ENCODE data around the gene NCBP3.
"Not testable (repeated sequence)": the region's sequence is repeated elsewhere in the genome, so short reads cannot be mapped to it uniquely, and the experiment has no call there.

Gene NCBP3

DNA sequence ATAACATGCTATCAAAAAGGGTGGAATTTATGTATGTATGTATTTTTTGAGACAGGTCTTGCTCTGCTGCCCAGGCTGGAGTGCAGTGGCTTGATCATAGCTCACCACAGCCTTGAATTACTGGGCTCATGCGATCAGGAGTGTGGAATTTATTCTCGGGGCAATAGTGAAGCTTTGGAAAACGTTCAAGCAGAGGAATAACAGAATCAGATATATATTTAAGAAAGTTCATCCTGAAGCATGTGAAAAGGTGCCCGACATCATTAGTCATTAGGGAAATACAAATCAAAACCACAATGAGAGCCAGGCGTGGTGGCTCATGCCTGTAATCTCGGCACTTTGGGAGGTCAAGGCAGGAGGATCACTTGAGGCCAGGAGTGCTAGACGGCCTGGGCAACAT lies 37.3 kb downstream of the NCBP3 start:
- DNase-seq, result no peak

DNA sequence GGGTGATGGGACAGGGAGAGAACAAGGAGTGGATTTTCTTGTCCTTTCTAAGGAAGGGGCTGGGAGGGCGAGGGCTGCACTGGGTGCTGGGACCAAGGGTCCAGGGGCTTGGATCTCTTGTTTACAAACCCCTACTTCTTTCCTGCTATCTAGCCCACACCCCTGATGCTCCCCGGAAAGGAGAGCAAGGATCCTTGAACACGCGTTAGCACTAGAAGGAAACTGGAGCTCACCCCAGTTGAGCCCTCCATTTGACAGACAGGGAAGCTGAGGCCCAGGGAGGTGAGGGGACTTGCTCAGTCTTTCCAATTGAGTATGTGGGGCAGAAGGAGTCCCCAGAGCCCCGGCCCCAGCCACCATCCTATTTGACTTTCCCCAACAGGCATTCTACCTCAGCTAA lies 40.5 kb downstream of the NCBP3 start:
- no peak for DNase-seq

DNA sequence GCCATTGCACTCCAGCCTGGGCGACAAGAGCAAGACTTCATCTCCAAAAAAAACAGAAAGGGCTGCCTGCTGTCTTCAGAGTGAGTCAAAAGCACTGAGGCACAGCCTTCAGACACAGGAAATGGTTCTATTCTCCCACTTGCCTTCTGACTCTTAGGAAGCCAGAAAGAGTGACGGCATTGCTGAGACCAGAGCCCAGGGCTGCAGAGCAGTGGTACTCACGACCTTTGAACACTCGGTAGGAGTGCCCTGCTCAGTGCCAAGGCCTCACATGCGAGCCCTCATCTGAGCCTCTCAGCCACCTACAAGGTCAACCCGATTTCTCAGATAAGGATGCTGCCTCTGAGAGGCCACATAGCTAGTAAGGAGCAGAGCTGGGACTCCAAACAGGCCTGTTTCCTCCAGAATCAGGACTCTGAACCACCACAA lies 41.5 kb downstream of the NCBP3 start:
- DNase-seq, result no peak

DNA sequence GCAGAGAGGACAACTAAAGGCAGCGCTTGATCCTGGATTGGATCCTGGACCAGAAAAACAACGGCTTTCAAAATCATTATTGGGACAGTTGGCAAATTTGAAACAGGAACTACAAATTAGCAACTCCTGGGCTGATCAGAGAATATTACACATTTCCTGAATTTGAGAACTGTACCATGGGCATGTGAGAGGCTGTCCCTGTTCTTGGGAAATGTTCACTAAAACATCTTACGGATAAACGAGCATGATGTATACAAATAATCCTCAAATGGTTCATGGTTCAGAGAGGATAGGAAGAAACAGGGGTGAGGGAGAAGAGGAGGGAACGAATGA lies 42.8 kb downstream of the NCBP3 start:
- no peak for DNase-seq

DNA sequence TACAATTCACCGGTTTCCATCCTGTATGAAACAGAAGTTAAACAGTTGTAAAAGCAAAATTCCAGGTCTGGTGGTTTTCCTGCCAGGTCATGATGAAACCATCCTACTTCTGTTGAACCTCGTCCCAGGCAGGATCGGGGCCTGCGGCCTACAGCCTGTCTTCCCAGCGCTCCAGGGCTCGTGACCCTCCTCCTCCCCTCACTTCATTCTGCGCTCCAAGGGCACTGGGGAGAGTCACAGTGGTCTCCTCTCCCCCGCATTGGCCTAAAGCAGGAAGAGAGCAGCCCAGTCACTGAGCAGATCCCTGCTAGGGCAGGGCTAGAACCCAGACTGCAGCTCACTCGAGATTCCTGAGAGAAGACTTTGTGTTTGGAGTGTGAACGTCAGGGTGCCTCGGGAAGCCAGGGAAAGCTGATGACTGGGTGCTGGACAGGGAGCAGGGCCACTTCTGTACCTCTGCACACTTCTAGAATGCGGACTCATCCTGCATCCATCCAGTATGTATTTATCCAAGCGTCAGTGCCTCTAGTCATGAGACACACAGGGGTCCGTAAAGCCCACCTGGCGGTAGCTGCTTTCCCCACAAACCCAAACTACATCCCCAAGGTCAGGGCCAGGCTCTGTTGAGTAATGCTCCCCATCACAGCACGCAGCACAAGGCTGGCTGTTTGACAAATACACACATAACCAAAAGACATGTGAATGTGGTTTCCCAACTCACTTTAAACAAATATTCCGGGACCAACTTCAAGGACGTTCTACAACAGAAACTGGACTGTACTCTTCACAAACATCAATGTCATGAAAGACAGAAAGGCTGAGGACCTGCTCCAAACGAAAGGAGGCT lies 43.4 kb downstream of the NCBP3 start:
- no peak for DNase-seq

DNA sequence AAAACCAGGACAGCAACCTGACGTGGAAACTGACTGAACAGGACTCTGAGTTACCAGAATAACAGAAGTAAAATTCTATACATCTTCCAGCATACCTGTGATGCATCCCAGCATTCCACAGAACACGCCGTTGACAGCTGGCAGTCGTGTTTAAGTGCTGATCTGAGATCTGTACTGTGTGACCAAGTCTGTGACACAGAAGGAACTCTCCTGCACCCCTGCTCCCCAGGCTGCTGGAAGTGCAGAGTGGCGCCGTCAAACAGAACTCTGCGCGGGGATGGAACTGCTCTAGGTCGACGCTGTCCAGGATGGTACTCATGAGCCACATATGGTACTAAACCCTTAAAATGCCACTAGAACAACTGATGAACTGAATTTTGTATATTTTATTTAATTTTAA lies 44.3 kb downstream of the NCBP3 start:
- no peak for DNase-seq

DNA sequence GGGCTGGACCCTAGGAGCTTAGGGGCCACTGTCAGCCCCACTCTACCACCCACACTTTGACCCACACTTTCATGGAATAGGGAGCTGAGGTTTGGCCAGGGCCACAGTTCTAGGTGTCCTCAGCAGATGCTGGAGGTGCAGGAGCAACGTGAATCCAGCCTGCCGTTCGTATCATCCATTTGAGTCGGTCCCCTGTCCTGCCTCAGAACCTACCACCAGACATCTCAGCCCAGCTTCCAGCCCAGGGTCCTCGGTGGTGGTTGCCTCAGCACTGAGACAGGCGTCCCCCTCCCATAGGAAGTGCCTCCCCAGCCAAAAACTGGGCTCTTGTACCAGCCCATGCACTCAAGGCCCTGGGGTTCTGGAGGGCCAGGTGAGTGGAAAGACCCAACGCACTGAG lies 44.7 kb downstream of the NCBP3 start:
- no peak for DNase-seq

DNA sequence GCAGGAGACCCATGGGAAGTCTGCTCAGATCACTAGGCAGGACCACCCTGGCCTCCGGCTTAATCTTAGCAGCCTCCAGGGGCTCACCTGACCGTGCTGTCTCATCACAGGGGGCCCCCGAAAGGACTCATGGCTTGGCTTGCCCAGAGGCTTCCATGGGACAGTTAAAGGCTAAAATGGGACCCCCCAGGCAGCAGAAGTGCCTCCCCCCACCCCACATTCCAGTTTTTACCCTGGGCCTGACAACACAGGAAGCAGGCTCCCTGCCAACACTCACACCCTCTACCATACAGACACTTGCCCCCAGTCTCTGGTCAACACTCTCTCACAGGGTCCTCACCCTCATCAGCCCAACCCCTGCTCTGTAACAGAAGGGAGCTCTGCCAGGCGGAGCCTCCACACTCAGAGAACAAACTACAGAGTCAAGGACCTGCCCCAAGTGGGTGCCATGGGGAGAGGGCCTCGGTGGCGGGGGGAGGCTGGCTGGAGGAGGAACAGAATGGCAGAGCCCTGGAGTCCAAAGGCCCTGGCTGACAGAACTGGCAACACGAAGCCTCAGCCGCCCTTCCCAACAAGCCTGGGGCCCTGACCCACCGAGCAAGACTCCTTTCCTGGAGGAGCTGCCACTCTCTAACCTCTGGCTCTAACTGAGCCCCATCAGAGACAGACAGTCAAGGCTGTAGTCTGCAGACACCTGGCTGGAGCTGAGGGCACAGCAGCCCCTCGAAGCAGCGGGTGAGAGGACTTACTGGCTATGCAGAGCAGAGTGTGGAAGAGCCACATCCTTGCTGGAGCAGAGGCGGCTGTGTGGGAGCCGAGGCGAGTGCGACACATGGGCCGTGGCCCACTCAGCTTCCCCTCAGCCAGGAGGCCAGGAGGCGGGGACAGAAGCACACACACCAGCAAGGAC lies 45.4 kb downstream of the NCBP3 start, which contains the start of gene ITGAE:
TSS of gene ITGAE (minus strand) at position 827 of the 910 bp plus-strand sequence. CDS start at position 783, 44 bp downstream.
- no peak for DNase-seq

DNA sequence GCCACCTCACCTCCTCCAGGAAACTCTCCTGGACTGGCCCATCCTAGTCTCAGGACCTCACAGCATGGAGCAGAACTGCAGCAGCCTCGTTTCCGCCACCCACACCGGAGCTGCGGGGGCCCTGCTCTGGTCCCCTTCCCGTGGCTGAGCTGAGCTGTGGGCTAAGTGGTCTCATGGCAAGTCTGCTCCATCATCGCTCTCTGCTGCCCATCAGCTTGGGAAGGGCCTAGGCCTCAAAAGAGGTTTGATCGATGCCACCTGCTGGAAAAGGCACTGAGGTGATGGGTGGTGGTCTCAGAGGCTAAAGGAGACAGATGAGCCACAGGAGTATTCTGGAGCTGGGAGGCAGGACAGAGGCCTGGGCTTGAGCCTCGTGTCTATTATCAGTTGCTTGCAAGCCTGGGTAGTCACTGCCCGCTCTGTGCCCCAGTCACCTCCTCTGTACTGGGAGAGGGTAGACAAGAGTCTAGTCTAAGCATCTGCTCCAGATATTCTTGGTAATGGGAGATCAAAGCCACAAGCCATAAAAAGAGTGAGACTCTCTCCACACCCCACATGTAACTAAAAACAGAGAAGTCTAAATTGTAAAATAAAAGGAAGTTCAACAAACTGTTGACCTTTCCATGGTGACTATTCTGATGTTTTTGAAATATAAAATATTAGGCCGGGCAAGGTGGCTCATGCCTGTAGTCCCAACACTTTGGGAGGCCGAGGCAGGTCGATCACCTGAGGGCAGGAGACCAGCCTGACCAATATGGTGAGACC lies 46.7 kb downstream of the NCBP3 start:
- DNase-seq, result peak; percentile 13

DNA sequence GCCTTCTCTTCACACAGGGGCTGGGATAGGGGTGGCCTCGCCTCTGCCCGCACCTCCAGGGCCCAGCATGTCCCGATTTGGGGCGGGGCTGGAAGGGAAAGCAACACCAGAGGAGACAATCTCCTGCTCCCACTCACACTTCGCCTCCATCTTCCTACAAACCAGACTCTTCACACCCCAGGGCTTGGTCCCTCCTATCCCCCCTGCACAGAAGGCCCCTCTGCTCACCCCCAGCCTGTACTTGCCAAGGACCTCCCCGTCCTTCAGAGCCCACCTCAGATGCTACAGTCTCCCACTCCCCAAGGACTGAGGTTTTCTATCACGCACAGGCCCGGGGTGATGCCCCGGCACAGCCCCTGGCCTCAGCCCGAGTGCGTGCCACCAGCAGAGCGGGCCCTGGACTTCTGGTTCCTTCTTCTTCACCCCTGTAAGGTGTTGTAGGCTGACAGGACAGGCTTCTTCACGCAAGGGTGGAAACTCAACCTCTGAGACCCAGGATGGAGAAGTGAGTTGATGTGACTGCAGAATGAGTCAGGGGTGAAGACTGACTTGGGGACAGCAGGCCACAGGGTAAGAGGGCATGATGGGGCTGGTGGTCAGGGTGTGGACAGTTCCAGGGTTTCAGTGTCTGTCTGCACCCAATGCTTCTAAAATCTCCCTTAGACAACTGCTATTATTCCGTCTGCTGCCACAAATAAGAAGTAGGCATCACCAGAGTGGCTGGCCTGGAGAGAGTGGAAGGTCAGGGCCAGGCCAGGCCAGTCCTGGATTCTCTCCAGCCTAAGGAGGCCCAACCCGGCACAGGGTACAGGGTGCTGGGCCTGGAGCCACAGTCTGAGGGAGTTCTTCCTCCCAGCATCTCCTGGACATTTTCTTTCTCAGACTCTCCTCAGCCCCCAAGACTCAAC lies 47.5 kb downstream of the NCBP3 start:
- no peak for DNase-seq

DNA sequence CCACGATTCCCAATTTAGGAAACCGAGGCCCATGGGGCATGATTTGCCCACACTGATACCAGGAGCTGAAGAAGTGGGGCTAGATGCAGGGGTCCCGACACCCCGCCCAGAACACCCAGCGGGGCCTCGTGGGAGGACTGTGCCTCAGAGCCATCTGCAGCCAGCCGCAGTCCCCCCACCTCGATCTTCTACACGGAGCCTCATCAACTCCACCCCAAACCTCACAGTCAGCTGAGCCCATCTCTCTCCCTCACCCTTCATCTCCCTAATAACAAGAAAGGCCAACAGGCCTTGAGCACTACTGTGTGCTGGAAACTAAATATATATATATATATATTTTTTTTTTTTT lies 49.2 kb downstream of the NCBP3 start:
- no peak for DNase-seq

DNA sequence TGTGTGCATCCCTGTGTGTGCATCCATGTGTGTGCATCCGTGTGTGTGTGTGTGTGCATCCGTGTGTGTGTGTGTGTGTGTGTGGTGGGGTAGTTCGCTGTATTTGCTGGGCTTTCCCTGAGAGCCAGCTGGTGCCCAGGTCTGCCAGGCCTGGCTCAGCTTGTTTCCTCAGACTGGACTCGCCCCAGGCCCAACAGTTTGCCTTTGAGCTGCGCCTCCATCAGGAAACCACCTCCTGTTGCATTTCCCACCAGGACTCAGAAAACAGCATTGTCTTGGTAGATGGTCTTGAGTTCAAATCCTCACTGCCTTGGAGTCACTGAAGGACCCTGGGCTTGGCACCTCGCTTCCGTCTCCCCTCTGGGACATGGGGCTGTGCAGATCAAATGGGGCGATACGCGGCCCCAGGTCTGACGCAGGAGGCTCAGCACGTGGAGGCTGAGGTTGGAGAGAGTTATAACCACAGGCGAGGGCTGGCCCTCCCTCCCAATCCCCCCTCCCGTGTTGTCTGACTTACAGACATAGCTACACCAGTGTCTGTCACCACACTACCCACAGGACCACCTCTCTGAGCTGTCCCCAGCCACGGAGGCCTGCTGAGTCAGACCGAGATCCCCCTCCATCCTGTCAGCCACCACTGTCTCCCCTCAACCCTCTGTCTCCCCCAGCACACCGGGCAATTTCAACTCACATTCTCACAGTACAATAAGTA lies 49.8 kb downstream of the NCBP3 start:
- DNase-seq, result peak; percentile 34

DNA sequence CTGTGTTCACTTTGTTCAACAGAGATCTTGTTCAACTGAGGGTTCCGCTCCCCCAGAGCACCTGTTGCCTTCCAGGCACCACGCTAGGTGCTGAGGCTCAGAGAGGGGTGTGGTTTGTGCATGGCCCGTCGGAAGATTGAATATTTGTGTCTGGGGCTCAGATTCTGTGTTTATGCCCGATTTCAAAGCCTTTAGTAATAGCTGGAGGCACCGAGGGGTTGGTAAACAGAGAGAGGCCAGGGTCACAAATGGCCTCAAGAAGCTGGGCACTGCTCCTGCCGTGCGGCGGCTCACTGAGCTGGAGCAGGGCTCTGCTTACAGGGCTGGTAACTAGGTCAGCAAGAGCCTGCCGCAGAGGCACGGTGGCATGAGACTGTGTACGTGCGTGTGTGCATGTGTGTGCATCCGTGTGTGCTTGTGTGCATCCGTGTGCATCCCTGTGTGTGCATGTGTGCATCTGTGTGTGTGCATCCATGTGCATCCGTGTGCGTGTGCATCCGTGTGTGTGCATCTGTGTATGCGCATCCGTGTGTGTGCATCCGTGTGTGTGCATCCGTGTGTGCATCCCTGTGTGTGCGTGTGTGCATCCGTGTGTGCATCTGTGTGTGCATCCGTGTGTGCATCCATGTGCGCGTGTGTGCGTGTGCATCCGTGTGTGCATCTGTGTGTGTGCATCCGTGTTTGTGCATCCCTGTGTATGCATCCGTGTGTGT lies 50.5 kb downstream of the NCBP3 start:
- no peak for DNase-seq

DNA sequence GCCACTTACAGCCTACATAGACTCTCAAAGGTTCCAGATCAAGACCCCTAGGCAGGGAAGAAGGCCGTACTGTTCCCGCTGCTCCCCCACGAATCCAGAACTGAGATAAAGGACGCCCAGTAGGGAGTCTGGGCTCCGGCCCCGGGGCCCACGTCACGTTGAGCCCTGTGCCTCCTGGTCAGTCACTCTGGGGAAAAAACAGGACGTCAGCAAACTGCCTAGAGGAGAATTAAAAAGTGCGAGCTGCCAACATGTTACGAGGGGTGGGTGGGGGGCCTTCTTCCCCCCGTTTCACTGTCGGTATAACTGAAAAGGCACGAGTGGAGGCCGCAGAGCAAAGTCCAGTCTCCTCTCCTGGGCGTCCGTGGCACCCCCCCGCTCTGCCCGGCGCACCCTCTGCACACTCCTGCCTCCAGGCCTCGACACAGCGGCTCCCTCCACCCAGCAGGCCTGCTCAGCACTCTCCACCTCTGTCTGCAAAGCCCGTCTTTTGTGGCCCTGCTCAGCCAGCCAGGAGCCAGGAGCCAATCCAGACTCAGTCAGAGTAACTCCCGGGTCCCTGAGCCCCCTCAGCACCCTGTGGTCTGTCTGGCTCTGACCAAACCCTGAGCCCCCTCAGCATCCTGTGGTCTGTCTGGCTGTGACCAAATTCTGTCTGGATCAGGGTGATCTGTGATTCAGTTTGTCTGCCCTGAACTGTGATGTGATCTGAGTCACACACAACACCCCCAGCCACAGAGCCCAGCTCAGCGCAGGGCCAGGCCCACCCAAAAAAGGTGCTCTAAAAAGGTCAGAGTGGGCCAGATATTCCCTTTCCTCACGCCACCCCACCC lies 51.3 kb downstream of the NCBP3 start:
- DNase-seq, result no peak

DNA sequence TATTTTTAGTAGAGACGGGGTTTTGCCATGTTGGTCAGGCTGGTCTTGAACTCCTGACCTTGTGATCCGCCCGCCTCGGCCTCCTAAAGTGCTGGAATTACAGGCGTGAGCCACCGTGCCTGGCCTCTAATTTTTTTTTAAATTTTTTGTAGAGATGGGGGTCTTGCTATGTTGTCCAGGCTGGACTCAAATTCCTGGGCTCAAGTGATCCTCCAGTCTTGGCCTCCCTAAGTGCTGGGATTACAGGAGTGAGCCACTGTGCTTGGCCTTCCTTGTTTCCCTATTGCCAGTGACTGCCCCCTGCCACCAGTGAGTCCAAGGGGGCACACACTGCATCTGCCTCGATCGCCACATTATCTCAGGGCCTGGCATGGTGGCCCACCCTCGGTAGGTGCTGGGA lies 51.9 kb downstream of the NCBP3 start:
- DNase-seq, result not testable (repeated sequence)

DNA sequence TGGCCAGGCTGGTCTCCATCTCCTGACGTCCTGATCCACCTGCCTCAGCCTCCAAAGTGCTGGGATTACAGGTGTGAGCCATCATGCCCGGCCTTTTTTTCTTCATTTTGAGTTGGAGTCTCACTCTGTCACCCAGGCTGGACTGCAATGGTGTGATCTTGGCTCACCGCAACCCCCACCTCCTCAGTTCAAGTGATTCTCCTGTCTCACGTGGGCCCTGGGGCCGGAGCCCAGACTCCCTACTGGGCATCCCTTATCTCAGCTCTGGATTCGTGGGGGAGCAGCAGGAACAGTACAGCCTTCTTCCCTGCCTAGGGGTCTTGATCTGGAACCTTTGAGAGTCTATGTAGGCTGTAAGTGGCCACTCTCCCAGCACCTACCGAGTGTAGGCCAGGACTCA lies 52.8 kb downstream of the NCBP3 start:
- not testable (repeated sequence) for DNase-seq

DNA sequence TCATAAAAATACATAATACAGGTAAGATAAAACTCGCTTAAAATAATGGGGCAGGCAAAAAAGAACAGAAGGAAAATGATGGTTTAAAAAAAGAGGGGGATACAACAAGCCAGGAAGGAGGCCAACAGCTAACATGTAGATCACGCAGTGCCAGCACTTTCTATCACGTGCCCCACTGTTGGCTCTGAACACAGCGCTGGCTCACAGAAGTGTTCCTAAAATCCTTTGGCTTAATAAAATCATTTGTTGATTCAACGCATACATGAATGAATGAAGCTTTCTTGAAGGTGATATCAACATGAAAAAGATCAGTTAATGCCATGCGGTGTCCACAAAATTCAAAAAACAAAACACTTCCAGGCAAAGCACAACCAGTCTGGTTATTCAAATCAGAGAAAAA lies 53.6 kb downstream of the NCBP3 start:
- DNase-seq, result no peak

DNA sequence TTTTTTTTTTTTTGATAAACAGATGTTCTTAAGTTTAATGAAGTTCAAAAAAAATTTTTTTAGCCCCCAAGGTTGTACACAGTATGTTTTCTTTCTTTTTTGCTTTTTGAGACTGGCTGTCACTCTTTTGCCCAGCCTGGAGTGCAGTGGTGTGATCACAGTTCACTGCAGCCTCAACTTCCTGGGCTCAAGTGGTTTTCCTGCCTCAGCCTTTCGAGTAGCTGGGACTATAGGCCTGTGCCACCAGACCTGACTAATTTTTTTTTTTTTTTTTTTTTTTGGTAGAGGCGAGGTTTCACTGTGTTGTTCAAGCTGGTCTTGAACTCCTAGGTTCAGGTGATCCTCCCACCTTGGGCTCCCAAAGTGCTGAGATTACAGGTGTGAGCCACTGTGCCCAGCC lies 57.8 kb downstream of the NCBP3 start:
- DNase-seq, result no peak

DNA sequence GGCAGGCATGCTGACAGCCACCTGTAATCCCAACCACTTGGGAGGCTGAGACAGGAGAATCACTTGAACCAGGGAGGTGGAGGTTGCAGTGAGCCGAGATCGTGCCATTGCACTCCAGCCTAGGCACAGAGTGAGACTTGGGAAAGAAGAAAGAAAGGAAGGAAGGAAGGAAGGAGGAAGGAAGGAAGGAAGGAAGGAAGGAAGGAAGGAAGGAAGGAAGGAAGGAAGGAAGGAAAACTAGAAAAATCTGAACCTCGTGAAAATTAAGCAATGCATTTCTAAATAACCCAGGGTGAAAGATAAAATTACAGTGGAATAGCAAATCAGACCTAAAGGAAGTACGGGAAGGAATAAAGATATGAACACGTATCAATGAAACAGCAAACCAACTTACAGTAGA lies 60.7 kb downstream of the NCBP3 start:
- DNase-seq, result not testable (repeated sequence)

DNA sequence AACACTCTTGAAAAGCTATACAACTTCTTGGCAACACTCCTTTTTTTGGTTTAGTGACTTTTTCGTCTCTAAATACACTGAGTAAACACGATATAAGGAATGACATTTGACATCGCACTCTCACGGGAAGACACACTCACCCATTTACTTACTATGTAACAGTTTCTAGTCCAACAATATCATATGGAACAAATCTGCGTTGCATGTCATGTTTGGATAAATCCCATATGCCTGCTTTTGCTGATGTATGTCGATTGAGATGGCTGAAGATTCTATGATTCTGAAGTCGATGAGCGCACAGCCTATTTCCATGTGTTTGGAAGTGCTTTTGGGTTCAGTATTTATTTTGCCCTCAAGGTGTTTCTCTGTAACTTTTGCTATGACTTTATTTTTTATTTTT lies 63.3 kb downstream of the NCBP3 start:
- DNase-seq, result no peak

Data from hematopoietic multipotent progenitor cell treated with erythropoietin and hydrocortisone succinate and interleukin-3 and kit ligand, for 6 days (in vitro differentiated cells).